DMS53 (cell line): ENCODE measurements around the gene STARD9.
"Not testable (repeated sequence)": the region's sequence is repeated elsewhere in the genome, so short reads cannot be mapped to it uniquely, and the experiment has no call there.

Source experiments
- DNase-seq: peaks from one replicate; lab custom pipeline; 2025; lab: John Stamatoyannopoulos, UW

The STARD9 gene

DNA sequence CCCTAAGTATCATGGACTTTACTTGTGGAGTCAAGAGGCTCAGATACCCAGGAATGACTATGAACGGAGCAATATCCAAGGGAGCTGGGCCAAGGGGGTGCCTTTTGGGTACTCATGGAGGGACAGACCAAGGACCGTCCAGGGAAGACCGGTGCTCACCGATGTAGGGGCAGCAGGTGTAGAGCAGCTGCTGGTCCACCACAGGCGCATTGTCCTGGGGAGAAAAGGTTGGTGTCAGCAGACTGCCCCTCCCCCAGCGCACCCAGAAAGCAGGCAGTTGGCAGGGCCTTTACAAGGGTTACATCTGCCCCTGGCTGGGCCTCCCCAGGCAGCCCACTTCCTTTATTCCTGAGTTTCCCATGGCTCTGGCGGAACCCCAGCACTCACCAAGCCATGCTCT lies 154.0 kb downstream of the STARD9 start:
- DNase-seq, result no peak

DNA sequence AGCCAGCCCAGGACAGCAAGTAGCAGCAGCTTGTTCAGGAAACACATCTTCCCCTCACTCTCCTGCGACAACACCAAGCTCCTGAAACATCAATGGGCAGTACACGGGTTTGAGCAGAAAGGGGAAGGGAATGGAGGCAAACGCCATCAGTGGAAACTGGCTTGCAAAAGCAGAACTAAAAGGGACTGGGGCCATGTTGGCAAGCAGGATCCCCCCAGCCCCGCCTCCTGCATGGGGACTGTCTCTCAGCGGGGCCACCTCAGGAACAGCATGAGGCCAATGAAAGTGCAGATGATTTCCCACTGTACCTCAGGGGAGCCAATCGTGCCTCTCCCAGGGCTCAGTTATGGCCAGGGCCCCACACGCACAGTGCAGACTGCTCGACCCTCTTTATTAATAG lies 154.7 kb downstream of the STARD9 start:
- no peak for DNase-seq

DNA sequence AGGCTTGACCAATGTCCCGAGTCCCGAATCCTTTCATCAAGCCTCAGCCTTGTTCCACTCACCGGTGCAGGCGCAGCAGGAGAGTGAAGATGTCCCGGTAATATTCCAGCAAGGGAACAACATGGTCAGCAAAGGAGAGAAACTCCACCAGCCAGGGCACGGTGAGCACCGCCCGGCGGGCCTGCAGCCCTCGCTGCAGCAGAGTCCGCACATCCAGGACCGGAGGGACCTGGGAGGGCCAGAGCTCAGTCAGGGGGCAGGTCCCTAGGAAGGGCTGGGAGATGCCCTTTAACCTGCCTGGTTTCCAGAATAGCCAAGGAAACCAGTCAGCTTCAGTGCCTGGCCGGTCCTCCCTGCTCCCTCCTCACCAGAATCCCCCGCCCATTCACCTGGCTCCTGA lies 155.1 kb downstream of the STARD9 start:
- DNase-seq, result no peak

DNA sequence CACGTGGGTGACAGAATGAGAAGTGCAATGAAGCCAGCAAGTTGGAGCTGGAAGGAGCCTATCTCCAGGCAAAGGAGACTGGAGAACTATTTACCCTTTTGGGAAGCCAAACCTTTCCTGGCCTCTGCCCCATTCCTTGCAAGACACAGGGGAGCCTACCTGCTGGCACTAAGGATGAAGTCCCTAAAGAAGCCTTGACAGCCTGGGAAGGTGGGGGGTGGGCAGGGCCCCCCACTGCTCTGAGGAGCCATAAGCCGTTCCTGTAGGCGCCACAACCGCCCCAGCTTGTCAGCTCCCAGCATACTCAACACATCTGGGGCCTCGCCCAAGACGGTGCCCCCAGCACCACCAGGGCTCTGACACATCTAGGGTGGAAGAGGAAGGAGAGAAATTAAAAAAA lies 156.1 kb downstream of the STARD9 start:
- DNase-seq, result no peak

DNA sequence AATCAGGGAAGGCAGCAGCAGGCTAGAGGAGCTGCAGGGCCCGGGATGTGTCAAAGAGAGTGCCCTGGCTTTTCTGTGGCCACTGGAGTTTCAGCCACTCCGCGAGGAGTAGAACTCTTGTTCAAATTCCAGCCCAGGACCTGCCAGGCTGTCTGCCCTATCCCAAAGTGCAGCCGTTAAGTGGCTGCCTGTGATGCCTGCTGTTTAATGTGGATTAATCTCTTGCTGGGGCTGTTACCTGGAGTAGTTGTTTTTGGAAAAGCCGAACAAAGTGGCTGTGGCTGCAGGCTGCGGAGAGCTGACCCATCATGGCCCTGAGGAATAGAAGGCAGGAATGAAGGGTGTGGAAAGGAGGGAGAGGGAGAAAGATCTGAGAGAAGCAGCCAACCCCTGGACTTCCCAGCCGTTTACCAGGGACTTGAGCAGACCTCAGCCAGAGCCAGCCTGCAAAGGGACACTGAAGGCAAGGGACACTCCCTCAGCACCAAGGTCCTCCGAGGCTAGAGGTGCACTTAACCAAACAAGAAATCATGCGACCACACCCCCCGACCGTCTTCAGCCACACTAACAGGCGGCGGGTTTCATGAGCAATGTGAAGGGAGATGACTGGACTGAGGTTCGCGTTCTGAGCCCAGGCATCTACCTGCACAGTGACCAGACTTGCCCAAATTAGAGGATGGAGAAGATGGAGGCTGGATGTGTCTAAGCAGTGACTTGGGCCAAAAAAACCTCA lies 156.9 kb downstream of the STARD9 start:
- DNase-seq, result no peak

DNA sequence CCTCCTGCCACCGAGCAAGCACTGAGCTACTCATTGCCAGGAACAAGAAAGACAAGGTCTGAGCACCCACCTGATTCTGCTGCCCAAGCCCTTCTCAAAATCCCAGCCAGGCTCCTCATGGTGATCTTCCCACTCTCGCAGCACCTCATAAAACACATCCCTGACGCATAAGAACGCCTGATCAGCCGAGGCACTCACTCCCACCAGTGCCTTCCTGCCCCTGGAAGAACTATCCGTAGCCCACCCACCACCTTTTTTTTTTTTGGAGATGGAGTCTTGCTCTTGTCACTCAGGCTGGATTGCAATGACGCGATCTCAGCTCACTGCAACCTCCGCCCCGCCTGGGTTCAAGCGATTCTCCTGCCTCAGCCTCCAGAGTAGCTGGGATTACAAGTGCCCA lies 157.6 kb downstream of the STARD9 start:
- no peak for DNase-seq

DNA sequence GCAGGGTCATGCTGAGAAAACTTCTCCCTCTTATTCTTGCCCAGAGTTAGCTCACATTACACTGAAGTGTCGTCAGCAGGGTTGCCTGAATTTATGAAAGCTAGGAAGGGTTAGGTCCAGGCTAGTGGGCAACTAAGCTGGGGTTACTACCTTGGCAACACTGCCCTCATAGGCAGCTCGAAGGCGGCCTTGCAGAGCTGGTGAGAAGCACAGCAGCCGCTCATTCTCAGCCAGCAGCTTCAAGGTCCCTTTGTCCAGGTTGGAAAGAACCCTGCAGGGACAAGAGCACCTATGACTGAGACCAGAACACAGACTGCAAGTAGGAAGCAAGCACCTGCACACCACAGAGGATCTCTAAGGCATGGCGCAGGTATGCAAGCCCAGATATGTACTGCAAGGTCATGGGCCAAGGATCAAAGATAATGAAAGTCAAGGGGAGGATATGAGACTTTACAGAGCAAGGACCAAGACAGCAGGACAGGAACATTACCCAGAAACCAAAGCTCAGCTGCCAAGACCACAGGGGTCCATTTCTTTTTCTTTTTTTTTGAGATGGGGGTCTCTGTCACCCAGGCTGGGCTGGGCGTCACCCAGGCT lies 158.8 kb downstream of the STARD9 start:
- no peak for DNase-seq

DNA sequence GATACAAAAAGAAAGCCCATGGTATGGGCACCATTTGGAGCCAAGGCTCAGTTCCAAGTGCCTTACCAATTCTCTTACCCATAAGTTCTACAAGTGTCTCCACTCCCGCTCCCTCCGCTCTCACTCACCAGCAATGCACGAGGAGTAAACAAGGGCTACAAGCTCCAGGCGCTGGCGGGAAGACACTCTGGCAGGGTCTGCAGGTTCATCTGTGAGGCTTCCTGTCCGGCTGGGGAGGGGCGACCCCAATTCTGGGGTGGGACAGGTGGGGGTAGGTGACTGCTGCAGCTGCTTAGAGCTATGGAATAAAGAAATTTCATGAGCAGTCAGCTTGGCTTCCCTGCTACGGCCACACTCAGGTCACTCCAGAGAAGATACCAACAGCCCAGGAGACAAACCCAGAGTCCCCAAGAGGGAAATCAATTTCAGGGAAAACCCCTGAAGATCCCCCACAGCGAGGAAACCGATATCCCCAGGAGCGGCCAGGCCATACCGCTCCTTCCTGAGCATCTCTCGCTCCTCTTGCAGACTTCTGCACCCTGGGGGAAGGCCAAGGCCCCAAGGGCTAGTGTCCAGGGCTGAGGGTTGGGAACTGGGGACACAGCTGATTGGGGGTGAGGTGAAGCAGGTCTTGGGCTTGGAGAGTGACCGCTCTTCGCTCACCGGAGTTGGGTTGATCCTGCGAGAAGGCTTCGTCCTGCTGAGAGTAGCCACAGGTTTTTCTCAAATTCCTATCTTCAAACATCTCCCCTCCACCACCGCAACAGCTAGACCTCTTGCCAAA lies 160.2 kb downstream of the STARD9 start:
- DNase-seq, result no peak

DNA sequence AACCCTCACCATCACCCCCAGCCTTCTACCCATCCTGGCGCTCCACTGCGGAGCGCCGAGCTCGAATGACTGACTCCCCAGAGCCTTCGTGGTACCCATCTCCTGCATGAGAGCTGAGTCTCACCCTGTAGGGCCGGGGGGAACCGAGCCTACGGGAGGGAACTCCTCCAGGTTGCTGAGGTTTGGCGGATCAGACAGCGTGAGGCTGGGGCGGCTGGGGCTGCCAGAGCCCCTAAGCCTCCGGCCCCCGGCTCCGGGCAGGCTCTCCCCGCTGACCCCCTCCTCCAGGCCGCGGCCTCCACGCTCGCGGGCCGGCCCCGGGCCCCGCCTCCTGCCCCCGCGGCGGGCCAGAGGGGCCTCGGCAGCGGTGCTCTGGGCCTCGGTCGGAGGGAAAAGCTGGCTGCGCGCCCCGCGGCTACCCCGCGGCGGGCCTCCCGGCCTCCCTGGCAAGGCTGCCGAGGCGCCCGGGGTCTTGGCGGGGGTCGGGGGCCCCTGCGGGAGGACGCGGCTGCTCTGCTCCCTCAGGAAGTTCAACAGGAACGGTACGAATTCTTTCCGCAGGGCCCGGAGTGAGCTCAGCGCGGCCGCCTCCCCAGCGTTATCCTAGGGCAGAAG lies 160.9 kb downstream of the STARD9 start:
- DNase-seq, result peak; percentile 52

DNA sequence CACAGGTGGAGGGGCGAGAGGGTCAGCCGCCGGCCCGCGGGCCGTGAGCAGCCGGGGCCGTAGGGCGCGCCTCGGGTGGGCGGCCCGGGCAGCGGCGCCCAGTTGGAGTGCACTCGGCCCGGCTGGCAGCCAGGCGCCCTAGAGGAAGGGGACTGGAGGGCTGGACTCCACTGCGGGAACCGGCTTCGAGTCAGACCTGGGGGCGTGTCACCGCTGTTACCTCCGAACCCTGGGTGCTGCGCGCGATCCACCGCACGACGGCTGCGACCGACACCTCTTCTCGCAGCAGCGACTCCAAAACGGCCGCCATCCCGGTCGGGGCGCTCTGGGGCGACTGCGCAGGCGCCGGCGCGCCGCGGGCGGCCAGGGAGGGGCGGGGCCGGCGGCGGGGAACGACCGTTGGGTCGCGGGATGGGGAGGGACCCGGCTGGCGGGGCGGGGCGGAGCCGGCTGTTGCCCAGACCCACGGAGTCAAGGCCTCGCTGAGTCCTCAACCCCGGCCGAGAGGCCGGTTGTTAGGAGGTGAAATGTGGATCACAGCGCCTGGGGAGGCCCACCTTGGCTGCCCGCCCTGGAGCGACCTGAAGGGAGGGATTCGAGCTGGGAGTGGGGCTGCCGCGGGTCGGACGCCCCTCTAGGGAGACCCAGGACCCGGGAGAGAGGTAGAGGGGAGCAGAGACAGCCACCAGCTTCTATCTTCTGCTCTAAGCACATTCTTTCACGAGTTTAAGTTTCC lies 161.6 kb downstream of the STARD9 start, which contains the start of gene CDAN1:
CDAN1 (minus strand) TSS at position 336 of the 736 bp plus-strand sequence; CDS start at position 310, 26 bp downstream.
- DNase-seq, result peak; percentile 87

DNA sequence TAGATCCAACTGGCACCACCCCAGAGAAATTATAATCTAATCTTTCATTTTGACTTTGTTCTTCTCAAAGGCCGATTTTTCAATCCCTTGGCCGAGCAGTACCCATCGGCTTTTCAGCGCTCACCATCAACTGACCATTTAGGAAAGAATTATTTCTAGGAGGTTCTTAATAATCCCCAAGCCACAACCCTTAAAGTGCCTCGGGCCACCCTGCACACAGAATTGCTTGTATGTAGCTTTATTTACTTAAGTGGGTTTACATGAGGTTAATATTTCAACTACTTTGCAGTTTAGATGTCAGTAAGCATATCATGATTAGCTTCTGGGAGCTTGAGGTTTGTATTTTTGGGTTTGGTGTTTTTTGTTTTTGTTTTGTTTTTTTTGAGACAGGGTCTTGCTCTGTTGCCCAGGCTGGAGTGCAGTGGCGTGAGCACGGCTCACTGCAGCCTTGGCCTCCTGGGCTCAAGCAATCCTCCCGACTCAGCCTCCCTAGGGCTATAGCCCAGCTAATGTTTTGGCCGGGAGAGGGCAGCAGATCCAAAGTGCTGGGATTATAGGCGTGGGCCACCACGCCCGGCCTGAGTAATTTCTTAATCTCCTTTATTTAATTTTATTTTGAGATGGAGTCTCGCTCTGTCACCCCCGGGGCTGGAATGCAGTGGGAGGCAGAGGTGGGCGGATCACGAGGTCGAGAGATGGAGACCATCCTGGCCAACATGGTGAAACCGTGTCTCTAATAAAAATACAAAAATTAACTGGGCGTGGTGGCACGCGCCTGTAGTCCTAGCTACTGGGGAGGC lies 162.3 kb downstream of the STARD9 start:
- DNase-seq, result peak; percentile 21

DNA sequence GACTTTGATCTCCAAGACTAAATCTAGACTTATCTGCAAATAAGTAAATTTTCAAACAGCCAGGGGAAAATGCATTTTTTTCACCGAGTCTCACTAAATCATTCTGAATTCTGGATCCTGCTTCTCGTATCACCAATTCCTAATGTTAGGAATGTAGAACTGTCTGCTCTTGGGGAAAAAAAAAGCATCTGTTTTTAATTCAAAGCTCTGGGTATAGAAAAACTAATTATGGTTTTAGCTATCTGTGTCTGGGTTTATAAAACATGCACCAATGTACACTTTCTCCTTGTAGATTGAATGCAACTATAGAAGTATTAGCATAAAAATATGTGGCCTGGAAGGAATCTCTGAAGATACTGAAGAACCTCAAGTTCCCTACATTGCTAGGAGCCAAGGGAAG lies 166.3 kb downstream of the STARD9 start:
- no peak for DNase-seq

DNA sequence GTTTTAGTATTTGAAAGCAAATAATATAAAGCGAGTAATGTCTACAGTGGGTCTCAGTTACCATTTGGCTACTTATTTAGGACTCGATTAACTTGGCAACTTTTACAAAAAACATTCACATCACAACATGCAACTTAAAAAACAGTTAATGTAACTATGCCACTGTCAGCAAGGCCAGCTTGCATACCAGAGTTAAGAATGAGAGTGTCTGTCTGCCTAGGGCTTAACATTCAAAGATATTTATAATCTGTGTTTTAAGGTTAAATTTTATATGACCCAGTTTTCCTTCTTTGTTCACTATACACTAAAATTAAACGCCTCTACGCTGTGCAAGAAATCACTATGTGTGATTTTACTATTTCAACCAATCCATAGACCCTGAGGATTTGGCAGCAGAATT lies 166.7 kb downstream of the STARD9 start:
- no peak for DNase-seq

DNA sequence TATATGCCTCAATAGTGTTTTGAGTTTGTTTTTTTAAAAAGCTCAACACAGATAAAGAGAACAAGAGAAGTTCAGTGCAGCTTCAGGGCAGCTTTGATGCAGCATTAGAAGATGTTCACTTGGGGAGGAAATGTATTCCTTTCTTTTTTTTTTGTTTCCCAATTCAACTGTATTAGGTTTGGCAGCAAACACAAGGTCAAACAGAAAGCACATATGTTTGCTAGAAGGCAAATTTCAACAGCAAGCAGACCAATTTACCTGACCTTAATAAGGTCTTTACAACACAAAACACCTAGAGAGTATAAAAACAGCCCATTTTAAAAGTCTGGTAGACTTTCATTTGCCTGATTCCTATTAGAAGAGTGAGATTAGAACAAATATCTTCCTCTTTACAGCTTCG lies 168.8 kb downstream of the STARD9 start:
- DNase-seq, result no peak

DNA sequence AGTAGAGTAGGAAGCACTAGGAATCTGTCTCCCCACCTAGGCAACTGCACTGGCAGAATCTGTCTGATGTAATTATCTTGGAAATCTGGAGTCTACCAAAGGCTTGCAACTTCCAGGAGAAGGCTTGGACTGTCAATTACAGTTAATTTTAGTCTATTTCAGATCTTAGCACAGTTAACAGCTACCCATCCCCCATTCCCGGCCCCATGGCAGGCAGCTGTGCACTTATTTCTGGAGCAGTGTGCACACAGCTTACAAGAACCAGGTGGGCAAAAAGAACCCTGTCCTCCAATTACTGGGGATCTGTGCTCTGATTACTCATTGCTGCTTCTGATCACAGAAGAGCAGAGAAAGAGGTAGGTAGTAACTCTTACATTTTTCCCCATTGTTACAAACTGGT lies 173.9 kb downstream of the STARD9 start:
- no peak for DNase-seq

DNA sequence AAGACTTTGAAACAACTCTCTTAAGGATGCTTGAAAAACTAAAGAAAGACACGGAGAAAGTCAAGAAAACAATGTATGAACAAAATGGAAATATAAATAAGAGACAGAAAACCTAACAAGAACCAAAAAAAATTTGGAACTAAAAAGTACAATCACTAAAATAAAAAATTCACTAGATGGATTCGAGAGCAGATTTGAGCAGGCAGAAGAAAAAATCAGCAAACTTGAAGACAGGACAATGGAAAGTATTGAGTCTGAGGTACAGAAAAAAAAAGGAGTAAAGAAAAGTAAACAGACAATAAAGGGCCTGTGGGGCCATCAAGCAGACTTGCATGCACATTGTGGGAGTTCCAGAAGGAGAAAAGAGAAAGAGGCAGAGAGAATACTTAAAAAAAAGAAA lies 174.9 kb downstream of the STARD9 start:
- no peak for DNase-seq

DNA sequence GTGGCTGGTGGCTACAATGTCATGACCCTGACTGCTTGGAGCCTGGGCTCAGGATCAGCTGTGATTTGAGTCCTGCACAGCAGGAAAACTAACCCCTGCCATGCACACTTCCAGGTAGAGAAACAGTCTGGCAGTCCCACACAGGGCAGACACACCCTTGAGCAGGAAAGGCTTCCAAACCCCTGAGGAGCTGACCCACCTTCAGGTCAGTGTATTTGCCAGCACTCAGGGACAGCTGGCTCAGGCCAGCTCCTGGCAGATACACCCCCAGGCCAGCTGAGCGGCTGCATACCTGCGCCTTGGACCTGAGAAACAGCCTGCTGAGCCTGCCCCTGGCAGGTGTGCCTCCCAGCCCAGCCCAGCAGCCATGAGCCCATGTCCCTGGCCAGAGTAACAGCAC lies 183.7 kb downstream of the STARD9 start:
- DNase-seq, result no peak

DNA sequence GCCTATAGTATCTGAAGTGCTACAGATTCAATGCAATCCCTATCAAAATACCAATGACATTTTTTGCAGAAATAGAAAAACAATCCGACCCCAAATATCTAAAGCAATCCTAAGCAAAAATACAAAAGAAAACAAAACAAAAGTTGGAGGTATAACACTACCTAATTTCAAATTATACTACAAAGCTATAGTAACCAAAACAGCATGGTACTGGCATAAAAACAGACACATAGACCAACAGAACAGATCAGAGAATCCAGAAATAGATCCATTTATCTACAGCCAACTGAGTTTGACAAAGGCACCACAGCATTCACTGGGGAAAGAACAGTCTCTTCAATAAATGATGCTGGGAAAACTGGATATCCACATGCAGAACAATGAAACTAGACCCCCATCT lies 185.4 kb downstream of the STARD9 start:
- DNase-seq, result no peak

DNA sequence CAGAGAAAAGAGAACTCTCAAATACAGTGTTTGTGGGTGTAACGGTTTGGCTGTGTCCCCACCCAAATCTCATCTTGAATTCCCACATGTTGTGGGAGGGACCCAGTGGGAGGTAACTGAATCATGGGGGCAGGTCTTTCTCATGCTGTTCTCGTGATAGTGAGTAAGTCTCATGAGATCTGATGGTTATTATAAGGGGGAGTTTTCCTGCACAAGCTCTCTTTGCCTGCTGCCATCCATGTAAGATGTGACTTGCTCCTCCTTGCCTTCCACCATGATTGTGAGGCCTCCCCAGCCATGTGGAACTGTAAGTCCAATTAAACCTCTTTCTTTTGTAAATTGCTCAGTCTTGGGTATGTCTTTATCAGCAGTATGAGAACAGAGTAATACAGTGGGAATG lies 186.4 kb downstream of the STARD9 start:
- not testable (repeated sequence) for DNase-seq

DNA sequence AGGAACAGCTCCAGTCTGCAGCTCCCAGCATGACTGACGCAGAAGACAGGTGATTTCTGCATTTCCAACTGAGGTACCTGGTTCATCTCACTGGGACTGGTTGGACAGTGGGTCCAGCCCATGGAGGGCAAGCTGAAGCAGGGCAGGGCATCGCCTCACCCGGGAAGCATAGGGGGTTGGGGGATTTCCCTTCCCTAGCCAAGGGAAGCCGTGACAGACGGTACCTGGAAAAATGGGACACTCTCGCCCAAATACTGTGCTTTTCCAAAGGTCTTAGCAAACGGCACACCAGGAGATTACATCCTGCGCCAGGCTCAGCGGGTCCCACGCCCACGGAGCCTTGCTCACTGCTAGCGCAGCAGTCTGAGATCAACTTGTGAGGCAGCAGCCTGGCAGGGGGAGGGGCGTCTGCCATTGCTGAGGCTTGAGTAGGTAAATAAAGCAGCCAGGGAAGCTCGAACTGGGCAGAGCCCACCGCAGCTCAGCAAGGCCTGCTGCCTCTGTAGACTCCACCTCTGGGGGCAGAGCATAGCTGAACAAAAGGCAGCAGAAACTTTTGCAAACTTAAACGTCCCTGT lies 188.8 kb downstream of the STARD9 start:
- not testable (repeated sequence) for DNase-seq

DNA sequence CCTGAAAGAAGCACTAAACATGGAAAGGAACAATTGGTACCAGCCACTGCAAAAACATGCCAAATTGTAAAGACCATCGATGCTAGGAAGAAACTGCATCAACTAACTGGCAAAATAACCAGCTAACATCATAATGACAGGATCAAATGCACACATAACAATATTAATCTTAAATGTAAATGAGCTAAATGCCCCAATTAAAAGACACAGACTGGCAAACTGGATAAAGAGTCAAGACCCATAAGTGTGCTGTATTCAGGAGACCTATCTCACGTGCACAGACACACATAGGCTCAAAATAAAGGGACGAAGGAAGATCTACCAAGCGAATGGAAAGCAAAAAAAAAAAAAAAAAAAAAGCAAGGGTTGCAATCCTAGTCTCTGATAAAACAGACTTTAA lies 190.7 kb downstream of the STARD9 start:
- not testable (repeated sequence) for DNase-seq
